ENCODE data around the gene TBX1. TPM values are rescaled to one million over a fixed set of nuclear protein-coding genes. Genes with fewer than 3 reads are reported as not detected.

TBX1 gene
- total and polyA plus RNA-seq, 2 of the 13 experiments (the other 11 are each of a cell fraction or from before 2014, with no cell fraction given) = not detected

- TF ChIP-seq, protein P1, sequence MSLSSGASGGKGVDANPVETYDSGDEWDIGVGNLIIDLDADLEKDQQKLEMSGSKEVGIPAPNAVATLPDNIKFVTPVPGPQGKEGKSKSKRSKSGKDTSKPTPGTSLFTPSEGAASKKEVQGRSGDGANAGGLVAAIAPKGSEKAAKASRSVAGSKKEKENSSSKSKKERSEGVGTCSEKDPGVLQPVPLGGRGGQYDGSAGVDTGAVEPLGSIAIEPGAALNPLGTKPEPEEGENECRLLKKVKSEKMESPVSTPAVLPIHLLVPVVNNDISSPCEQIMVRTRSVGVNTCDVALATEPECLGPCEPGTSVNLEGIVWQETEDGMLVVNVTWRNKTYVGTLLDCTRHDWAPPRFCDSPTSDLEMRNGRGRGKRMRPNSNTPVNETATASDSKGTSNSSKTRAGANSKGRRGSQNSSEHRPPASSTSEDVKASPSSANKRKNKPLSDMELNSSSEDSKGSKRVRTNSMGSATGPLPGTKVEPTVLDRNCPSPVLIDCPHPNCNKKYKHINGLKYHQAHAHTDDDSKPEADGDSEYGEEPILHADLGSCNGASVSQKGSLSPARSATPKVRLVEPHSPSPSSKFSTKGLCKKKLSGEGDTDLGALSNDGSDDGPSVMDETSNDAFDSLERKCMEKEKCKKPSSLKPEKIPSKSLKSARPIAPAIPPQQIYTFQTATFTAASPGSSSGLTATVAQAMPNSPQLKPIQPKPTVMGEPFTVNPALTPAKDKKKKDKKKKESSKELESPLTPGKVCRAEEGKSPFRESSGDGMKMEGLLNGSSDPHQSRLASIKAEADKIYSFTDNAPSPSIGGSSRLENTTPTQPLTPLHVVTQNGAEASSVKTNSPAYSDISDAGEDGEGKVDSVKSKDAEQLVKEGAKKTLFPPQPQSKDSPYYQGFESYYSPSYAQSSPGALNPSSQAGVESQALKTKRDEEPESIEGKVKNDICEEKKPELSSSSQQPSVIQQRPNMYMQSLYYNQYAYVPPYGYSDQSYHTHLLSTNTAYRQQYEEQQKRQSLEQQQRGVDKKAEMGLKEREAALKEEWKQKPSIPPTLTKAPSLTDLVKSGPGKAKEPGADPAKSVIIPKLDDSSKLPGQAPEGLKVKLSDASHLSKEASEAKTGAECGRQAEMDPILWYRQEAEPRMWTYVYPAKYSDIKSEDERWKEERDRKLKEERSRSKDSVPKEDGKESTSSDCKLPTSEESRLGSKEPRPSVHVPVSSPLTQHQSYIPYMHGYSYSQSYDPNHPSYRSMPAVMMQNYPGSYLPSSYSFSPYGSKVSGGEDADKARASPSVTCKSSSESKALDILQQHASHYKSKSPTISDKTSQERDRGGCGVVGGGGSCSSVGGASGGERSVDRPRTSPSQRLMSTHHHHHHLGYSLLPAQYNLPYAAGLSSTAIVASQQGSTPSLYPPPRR (CRISPR knock-in tag; IDR thresholded peaks at IDR 0.05; ENCODE audit: borderline replicate concordance) = no peak
- TF ChIP-seq RAD51 (IDR thresholded peaks at IDR 0.05; ENCODE audit: borderline replicate concordance) = no peak
- no peak for TF ChIP-seq ZNF562 (CRISPR knock-in tag; IDR thresholded peaks at IDR 0.05; ENCODE audit: borderline replicate concordance)
- no peak for TF ChIP-seq ZNF687 (CRISPR knock-in tag; IDR thresholded peaks at IDR 0.05)
Measured at GRCh38 chr22:19807914-19808872, 47.6 kb downstream of the TBX1 start (continued).
